Measurements from ENCODE around the gene ITLN2.
"Not testable (repeated sequence)": the region's sequence is repeated elsewhere in the genome, so short reads cannot be mapped to it uniquely, and the experiment has no call there.

Gene ITLN2

DNA sequence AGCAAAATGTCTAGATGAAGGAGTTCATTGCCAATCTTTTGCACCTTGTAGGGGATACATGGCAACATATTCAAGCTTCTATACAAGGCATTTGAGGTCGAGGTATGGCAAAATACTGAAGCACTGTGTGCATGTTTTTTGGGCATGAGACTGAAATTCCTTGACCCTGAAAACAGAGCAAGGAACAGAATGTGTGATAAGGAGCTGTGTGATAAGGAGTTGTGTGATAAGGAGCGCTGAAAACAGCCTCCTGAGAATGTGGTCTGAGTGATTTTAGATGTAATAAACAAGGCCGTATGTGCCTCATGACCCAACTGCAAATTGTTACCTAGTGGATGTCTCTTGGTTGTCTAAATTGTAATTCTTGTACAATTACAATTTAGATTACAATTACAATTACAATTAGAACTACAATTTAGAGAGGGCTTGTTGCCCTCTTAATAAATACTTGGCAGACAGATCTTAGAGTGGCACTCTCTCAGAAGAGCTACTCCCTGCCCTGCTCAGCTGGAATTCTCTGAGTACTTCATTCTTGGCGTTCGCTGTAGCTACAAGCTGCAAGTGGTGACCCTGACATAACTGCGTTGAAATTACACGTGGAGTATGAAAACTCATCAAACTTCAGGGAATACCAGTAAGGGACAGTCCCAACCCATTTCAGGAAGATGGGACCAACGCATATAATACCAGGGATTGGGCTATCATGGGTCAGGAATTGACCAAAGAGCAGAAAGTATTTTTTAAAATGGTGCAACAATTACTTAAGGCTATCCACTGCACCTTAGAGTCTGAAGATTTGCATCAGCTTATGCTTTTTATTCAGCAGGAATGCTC is 49.6 kb downstream of the ITLN2 start:
- DNase-seq (ENCODE audit: low spot score), result no peak

DNA sequence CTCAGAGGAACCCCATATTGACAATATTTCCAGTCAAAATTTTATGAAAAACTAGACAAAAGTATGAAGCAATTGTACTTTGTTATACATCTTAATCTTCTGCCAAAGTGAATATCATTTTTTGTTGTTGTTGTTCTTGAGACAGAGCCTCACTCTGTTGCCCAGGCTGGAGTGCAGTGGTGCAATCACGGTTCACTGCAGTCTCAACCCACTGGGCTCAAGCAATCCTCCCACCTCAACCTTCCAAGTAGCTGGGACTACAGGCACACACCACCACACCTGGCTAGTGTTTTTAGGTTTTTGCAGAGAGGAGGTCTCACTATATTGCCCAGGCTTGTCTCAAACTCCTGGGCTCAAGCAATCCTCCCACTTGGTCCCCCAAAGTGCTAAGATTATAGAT is 52.4 kb downstream of the ITLN2 start:
- DNase-seq (ENCODE audit: low spot score), result not testable (repeated sequence)

DNA sequence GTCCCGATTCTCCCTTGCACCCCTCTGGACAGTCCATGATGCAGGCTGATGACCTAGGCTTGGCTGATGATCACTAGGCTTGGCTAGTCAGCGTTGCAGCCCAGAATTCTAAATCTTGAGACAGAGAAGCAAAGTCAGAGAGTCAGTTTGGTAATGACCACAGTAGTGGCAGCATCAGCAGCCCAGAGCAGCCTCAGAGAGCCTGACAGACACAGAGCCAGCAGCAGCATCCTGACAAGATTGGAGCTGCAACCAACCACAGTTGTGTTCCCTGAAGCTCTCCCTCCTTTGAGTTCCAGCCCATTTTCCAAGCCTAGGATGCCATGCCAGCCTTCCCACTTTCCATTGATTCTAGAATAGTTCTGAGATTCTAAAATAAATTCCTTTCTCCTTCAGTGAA is 52.8 kb downstream of the ITLN2 start:
- no peak for DNase-seq (ENCODE audit: low spot score)

DNA sequence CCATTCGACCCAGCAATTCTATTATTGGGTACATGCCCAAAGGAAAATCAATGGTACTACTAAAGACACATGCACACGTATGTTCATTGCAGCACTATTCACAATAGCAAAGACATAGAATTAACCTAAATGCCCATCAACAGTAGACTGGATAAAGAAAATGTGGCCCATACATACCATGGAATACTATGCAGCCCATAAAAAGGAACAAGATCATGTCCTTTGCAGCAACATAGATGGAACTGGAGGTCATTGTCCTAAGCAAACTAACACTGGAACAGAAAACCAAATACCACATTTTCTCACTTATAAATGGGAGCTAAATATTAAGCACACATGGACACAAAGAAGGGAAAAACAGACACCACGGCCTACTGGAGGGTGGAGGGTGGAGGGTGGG is 53.9 kb downstream of the ITLN2 start:
- DNase-seq (ENCODE audit: low spot score), result not testable (repeated sequence)

Data from germinal center (tissue), 1 donor.